Fibroblast of the aortic adventitia (primary cell): ENCODE measurements around the gene MOB1B. TPM values are rescaled to one million over a fixed set of nuclear protein-coding genes. Genes with fewer than 3 reads are reported as not detected.
A peak's percentile ranks its signal among the peaks of the same experiment; 100 is the strongest.

Source experiments
- DNase-seq: peaks from one replicate; pipeline ENCODE4 v3.0.0-alpha.2; 2010; ENCODE audit warnings: low read depth
- H3K4me3 ChIP-seq: 2 replicates; pipeline ENCODE4 v1.5.1; 2011; ENCODE audit warnings: low read depth, mild to moderate bottlenecking, control low read depth, low read length, moderate library complexity
- total RNA-seq: library from RNA; depleted of rRNA; stranded (reverse); fragments of >200 nt; gene quantifications from 2 replicates; pipeline ENCODE4 v1.2.3, GENCODE V29; 2012; ENCODE audit warnings: low replicate concordance
- TF ChIP-seq, protein P1 (sequence below): IDR thresholded peaks from 2 replicates; pipeline ENCODE4 v1.5.1; 2011; ENCODE audit warnings: mild to moderate bottlenecking, low read length, control low read depth, inconsistent platforms; ENCODE audit not compliant: insufficient read depth

The MOB1B gene
- total RNA-seq, 1 donor: 11.8 TPM

DNA sequence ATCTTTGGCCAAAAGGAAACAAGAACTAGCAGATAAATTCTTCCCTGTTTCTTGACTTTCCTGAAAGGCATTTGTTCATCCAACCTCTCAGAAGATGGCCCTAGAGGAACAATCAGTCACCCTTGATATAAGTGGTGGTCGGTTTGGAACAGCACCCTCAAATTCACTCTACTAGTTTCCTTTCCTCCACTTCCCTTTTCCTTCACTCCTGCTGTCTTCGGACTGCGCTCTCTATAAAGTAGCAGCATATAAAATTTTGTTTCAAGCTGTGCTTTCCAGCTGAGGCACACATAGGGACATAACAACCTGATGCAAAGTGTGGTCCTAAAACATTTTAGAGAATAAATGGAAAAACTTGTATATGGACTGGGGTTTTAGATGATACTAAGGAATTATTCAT, 29.0 kb upstream of the MOB1B start:
- DNase-seq: no peak
- H3K4me3 ChIP-seq: no peak overlapping the region
- TF ChIP-seq, protein P1, sequence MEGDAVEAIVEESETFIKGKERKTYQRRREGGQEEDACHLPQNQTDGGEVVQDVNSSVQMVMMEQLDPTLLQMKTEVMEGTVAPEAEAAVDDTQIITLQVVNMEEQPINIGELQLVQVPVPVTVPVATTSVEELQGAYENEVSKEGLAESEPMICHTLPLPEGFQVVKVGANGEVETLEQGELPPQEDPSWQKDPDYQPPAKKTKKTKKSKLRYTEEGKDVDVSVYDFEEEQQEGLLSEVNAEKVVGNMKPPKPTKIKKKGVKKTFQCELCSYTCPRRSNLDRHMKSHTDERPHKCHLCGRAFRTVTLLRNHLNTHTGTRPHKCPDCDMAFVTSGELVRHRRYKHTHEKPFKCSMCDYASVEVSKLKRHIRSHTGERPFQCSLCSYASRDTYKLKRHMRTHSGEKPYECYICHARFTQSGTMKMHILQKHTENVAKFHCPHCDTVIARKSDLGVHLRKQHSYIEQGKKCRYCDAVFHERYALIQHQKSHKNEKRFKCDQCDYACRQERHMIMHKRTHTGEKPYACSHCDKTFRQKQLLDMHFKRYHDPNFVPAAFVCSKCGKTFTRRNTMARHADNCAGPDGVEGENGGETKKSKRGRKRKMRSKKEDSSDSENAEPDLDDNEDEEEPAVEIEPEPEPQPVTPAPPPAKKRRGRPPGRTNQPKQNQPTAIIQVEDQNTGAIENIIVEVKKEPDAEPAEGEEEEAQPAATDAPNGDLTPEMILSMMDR: no peak

DNA sequence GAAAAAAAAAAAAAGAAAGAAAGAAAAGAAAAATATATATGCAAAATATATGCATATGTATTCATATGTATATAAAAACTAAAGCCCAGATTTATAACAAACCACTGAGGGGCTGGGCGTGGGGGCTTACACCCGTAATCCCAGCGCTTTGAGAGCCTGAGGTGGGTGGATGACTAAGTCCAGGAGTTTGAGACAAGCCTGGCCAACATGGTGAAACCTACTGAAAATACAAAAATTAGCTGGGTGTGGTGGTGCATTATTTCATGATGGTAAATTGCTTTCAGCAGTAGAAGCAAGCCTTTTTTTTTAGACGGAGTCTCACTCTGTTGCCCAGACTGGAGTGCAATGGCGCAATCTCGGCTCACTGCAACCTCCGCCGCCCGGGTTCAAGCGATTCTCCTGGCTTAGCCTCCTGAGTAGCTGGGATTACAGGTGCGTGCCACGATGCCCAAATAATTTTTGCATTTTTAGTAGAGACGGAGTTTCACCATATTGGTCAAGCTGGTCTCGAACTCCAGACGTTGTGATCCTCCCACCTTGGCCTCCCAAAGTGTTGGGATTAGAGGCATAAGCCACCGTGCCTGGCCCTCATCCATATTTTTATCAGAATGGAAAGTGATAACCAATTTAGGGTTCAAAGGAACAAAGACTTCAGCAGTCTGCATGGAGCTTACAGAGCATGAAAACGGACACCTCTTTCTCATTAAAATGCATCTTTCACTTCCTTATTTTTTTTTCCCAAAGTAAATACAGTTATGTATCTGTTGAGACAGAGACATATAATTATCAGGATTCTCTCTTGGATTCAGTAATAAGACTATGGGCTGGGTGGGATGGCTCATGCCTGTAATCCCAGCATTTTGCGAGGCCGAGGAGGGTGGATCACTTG, 27.7 kb upstream of the MOB1B start:
- no peak for DNase-seq

DNA sequence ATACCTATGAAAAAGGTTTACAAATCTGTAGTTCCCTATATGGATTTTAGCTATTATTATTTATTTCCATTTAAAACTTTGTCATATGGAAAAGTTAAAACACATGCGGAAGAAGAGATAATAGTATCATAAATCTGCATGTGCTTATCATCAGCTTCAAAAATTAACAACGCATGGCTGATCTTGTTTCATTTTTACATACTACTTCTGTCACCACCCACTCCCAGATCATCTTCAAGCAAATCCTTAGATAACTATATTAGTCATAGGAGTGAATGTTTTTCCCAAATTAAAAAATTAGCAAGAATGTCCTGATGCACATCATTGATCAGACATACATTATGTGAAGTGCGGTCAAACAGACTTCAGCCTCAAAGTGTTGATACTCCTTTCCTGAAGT, 24.6 kb upstream of the MOB1B start:
- no peak for DNase-seq
- H3K4me3 ChIP-seq: no peak overlapping the region
- TF ChIP-seq, protein P1: no peak

More for the DNA sequence above, 27.7 kb upstream of the MOB1B start:
- H3K4me3 ChIP-seq: no peak overlapping the region
- TF ChIP-seq, protein P1: no peak

DNA sequence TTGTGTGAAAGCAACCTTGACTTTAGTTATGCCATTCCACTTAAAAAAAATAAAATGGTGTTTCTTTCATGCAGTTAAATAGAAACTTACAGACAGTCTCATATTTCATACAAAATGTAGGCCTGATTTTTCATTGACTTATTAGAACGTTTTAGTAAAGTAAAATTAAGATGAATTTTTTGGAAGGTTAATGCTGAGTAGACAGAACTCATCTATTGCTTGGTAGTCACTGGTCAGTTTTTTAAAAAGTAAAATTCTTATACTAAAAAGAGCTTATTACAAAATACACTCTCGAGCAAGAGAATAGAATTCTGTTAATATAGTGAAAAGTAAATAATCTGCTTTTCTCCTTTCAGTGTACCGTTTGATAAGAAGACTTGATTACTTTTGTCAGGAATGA, 21.4 kb upstream of the MOB1B start:
- no peak for DNase-seq
- H3K4me3 ChIP-seq: no peak overlapping the region
- TF ChIP-seq, protein P1: no peak

DNA sequence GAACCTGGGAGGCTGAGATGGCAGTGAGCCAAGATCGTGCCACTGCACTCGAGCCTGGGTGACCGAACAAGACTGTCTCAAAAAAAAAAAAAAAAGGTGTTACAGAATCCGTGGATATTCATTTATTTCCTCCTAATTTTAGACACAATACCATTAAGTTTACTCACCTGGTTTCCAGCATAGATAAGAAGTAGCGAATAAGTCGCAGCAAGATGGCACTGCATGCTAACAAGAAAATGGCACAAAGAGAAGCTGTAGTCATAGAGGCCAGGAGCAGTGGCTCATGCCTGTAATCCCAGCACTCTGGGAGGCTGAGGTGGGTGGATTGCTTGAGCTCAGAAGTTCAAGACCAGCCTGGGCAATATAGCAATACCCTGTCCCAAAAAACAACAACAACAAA, 17.0 kb upstream of the MOB1B start:
- DNase-seq: peak; percentile 8
- TF ChIP-seq, protein P1: no peak
- no peak overlapping the region for H3K4me3 ChIP-seq

DNA sequence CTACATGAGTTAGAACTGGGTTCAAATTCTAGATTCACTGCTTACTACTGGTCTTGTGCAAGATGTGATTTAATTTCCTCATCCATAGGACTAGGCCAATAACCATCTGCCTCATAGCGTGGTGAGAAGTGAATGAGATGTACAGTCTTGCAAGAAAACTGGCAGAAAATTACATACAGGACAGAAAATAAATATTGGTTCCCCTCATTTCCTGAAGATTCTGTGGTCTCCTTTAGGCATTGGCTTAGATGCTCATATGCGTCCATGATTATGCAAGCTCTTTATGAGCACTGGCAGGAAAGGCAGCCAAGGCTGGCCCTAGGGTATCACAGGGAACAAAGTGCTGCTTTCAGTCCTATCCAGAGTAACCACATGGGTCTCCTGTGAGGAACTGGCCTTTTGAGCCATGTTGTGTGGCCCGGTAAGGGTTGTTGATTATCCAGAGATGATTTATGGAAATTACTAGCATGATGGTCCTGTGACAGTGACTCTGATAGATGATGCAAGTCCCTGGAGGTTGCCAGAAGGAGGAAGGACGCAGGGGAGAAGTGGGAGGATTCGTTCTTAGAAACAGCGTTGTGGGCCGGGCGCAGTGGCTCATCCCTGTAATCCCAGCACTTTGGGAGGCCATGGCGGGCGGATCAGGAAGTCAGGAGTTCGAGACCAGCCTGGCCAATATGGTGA, 9.9 kb upstream of the MOB1B start:
- no peak for DNase-seq
- TF ChIP-seq, protein P1: no peak

More for the DNA sequence above, 9.9 kb upstream of the MOB1B start:
- no peak overlapping the region for H3K4me3 ChIP-seq
